Measurements from ENCODE around the gene LSR. TPM values are rescaled to one million over a fixed set of nuclear protein-coding genes. Genes with fewer than 3 reads are reported as not detected.

Gene LSR
- total RNA-seq, 4 donors from 2014 or later, result 4.0 to 15.8 (median 5.0) TPM

DNA sequence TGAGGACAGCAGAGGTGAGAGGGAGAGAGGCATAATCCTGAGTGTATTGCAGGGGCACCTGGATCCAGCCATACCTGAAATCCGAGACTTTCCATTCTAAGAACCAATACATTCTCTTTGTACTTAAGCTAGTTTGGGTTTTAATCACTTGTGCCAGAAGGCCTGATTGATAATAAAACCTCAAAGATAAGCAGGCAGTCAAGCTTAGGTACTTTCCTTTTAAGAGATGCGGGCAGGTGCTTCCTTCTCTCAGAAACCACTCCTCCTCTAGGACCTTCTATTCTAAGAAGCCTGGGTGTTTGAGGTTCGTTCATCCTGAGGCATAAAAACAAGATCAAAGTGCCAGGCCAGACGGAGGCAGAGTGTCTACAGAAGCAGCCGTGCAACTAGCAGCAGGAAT lies 42.4 kb upstream of the LSR start:
- TF ChIP-seq, protein P1, sequence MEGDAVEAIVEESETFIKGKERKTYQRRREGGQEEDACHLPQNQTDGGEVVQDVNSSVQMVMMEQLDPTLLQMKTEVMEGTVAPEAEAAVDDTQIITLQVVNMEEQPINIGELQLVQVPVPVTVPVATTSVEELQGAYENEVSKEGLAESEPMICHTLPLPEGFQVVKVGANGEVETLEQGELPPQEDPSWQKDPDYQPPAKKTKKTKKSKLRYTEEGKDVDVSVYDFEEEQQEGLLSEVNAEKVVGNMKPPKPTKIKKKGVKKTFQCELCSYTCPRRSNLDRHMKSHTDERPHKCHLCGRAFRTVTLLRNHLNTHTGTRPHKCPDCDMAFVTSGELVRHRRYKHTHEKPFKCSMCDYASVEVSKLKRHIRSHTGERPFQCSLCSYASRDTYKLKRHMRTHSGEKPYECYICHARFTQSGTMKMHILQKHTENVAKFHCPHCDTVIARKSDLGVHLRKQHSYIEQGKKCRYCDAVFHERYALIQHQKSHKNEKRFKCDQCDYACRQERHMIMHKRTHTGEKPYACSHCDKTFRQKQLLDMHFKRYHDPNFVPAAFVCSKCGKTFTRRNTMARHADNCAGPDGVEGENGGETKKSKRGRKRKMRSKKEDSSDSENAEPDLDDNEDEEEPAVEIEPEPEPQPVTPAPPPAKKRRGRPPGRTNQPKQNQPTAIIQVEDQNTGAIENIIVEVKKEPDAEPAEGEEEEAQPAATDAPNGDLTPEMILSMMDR (IDR thresholded peaks at IDR 0.05; ENCODE audit: low read depth), result no peak

DNA sequence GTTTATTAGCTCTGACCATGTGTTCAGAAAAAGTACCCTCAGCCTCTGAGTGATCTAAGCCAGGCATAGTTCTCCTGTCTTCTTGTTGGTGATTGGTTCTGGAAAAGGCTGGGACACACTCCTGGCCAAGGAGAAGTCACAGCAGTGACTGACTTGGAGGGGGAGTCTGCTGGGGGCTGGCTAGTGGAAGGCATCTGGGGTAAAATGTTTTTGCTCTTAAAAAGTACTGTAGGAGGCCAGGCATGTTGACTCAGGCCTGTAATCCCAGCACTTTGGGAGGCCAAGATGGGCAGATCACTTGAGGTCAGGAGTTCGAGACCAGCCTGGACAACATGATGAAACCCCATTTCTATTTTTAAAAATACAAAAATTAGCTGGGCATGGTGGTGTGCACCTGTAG lies 41.9 kb upstream of the LSR start:
- TF ChIP-seq, protein P1 (IDR thresholded peaks at IDR 0.05; ENCODE audit: low read depth), result no peak

DNA sequence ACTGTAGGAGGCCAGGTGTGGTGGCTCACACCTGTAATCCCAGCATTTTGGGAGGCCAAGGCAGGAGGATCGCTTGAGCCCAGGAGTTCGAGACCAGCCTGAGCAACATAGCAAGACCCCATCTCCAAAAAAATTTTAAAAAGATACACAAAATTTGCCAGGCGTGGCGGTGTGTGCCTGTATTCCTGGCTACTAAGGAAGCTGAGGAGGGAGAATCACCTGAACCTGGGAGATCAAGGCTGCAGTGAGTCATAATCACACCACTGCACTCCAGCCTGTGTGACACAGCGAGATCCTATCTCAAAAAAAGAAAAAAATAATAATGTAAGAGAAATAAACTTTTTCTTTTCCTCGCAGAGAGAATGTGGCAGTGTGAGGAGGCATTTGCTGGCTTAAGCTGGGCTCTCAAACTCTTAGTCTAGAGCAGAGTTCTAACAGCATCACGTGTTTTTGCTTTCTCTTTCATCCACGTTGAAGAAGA lies 41.4 kb upstream of the LSR start:
- TF ChIP-seq, protein P1 (IDR thresholded peaks at IDR 0.05; ENCODE audit: low read depth), result no peak

DNA sequence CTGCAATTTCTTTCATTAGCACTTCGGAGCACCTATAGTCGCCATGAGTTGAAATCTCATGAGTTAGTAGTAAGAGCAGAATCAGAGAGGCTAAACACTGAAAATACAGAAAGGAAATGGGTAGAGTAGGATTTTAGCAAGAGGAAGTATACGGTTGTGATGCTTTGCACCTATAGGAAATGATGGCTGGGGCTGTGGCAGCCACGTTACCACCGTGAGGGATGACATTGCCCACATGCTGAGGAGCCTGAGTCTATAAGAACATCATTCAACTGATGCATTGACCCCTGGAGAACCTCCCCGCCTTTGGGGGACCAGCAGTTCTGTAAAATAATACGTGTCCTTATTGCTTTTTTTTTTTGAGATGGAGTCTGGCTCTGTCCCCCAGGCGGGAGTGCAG lies 40.7 kb upstream of the LSR start:
- TF ChIP-seq, protein P1 (IDR thresholded peaks at IDR 0.05; ENCODE audit: low read depth), result no peak

DNA sequence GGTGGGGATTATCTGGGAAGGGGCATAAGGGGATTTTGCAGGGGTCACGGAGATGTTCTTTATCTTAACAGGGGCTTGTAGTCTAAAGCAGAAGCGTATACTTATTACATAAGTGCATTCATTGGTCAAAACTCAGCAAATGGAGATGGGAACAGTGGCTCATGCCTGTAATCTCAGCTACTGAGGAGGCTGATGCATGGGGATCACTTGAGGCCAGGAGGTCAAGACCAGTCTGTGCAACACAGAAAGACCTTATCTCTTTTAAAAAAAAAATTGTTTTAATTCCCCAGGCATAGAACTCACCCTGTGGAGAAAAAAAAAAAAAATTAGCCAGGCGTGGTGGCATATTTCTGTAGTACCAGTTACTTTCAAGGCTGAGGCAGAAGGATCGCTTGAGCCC lies 39.2 kb upstream of the LSR start:
- TF ChIP-seq, protein P1 (IDR thresholded peaks at IDR 0.05; ENCODE audit: low read depth), result no peak

DNA sequence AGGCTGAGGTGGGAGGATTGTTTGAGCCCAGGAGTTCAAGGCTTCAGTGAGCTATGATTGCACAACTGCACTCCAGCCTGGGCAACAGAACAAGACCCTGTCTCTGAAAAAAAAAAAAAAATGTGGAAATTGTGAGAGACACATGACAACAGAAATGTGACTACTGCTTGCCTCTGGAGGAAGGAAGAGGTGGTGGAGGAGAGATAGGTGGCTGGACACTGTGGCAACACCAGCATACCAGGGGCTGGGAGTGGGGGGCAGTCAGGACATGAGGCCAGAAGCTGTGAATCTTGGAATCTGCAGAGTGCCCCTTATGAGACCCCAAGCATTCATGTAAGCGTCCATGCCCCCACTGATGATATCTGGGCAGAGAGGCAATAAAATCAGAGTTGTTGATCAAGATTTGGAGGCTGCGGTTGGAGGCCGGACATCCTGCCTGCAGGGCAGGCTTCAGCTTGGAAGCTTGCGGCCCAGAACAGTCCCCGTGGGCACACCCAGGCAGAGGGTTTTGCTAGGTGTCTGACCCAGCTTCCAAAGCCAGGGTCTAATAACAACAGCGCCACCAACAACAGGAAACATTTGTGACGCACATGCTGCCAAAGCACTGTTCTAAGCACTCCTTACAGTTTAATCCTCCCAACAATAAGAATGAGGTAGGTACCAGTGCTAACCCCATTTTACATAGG lies 37.1 kb upstream of the LSR start:
- TF ChIP-seq, protein P1 (IDR thresholded peaks at IDR 0.05; ENCODE audit: low read depth), result no peak

DNA sequence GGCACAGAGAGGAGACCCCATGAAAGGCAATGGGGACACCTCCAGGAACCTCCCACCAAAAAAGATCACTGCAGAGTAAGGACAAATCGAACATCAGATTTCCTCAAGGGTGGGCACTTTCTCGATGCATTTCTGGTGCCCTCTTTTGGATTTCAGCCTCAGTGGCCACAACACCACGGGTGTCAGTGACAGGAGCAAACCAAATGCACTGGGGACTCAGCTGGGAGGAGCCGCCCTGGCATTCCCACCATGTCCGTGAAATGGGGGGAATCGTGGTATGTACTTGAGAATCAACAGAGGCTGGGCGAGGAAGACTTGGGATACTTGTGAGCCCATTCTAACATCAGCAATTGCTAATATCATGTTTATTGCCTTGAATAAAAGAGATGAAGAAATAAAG lies 36.6 kb upstream of the LSR start:
- TF ChIP-seq, protein P1 (IDR thresholded peaks at IDR 0.05; ENCODE audit: low read depth), result no peak
